ENCODE measurements around the gene MATN1. TPM values are rescaled to one million over a fixed set of nuclear protein-coding genes. Genes with fewer than 3 reads are reported as not detected.

MATN1 gene
- total and polyA plus RNA-seq, 2 of the 4 experiments (the other 2 are of a cell fraction), result 0.27 TPM; not detected in 1

DNA sequence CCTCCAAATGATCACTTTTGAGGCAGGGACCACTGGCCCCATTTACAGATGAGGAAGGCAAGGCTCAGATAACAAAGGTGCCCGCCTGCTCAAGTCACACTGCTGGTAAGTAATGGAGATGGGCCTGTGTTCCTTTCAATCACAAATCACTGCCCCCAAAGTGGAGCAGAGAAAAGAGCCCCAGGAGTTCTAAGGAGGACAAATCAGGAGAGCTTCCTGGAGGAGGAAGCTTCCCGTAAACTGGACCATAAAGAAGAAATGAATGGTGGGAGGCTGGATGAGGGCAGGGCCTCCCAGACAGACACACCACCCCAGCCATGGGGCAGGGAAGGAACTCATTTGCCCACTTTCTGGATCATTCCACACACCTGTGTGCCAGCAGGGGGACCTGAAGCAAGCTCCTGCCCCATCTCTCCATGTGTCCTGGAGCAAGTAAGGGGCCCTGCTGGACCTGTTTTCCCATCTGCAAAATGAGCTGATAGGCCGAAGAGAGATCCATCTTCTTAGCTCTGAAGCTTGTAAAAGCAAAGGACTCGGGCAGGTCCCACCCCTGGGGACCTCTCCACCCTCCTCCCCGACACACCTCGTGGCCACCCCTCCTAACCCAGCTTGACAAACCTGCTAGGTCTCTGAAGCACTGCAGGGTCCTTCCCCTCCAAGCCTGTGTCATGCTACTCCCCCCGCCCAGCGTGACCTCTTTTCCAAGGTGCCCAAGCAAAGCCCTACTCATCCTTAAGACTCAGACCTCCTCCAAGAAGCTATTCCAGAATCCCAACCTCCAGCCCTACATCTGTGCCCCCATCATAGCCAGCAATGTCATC lies 28.7 kb upstream of the MATN1 start:
- dilution Hi-C loops (cut with HindIII; ENCODE audit: low sequenced_read_pairs, unreplicated experiment) (no loop called here), in situ Hi-C loops (cut with MboI; ENCODE audit: low sequenced_read_pairs) (no loop called here), intact Hi-C loops (cut with micrococcal nuclease) (no loop called here)
- peaks cover 9% of the 10 kb centered on the region for H3K27me3 ChIP-seq (ENCODE audit: control insufficient read depth, insufficient read depth, low read length)
- no peak overlapping the region for H2BK5ac ChIP-seq (ENCODE audit: low read depth, low read length, poor library complexity, severe bottlenecking)
- H3K79me1 ChIP-seq (ENCODE audit: low read depth in 1 of 2, low read length in 2 of 2), result no peaks in the 10 kb centered on the region
- H4K20me1 ChIP-seq (ENCODE audit: insufficient read depth, low read length), result no peaks in the 10 kb centered on the region; the same call in 1 of the 2 replicates
- no peak overlapping the region for H4K8ac ChIP-seq (ENCODE audit: low read depth in 2 of 2, low read length in 2 of 2)
- BruUV-seq (replicated peaks), result no TSS peak
- no peak overlapping the region for H2AK9ac ChIP-seq (replicated peaks; ENCODE audit: low read depth, low read length, poor library complexity)
- H3K4me1 ChIP-seq (ENCODE audit: control insufficient read depth, insufficient read depth, low read length), result peaks cover 13% of the 10 kb centered on the region
- H3K14ac ChIP-seq (replicated peaks; ENCODE audit: low read depth, low read length), result no peak overlapping the region
- DNase-seq (no peak), ATAC-seq (ENCODE audit: low read depth) (no peak)
- H3K23ac ChIP-seq (ENCODE audit: low read depth, low read length), result no peak overlapping the region
- no peak overlapping the region for H3K4ac ChIP-seq (ENCODE audit: low read depth, low read length)
- H4K5ac ChIP-seq (ENCODE audit: low read depth, low read length), result no peak overlapping the region
- CTCF ChIA-PET, result interaction anchor here (1.2 kb wide), 1 partner anchor 33 kb away, joined by 4 read pairs; no protein-coding TSS in a partner anchor
- POLR2A ChIA-PET (ENCODE audit: unreplicated experiment), result no interaction called here
- no peak overlapping the region for H3K9ac ChIP-seq (ENCODE audit: low read depth, low read length)
- no peaks in the 10 kb centered on the region for H3K9me3 ChIP-seq (ENCODE audit: control insufficient read depth, insufficient read depth, low read length)
- 81% methylated on average over 4 of the region's 8 CpGs; no CpG with 5 or more reads in 1 of the 2 experiments for WGBS, 2 experiments (ENCODE audit: extremely low coverage in 2 of 2, insufficient read length in 1 of 2)
- H3K9me1 ChIP-seq (ENCODE audit: insufficient read depth, low read length), result peaks cover 12% of the 10 kb centered on the region
- peak overlapping the region; percentile 51 for H2AFZ ChIP-seq (replicated peaks; ENCODE audit: low read length, poor library complexity)
- no peak overlapping the region for H2BK120ac ChIP-seq (ENCODE audit: low read depth, low read length)
- H2AK5ac ChIP-seq (ENCODE audit: low read depth, low read length), result no peak overlapping the region
- H3K18ac ChIP-seq (ENCODE audit: low read depth, low read length), result no peak overlapping the region
- H3K4me3 ChIP-seq (ENCODE audit: insufficient read depth, low read depth, low read length), result no peak overlapping the region
- H2BK20ac ChIP-seq (ENCODE audit: low read depth, low read length), result no peak overlapping the region
- H3K36me3 ChIP-seq (ENCODE audit: control insufficient read depth, insufficient read depth, low read length), result no peaks in the 10 kb centered on the region
- no peak overlapping the region for H3K56ac ChIP-seq (ENCODE audit: extremely low read depth, insufficient read depth, low read length)
- no peak overlapping the region for H3K27ac ChIP-seq (ENCODE audit: insufficient read depth, low read length)
- H3K4me2 ChIP-seq (ENCODE audit: low read depth, low read length), result no peak overlapping the region
- H4K91ac ChIP-seq (ENCODE audit: insufficient read depth, low read depth, low read length), result no peak overlapping the region
- H2BK15ac ChIP-seq (ENCODE audit: low read depth, low read length), result no peak overlapping the region
- TF ChIP-seq, protein P1, sequence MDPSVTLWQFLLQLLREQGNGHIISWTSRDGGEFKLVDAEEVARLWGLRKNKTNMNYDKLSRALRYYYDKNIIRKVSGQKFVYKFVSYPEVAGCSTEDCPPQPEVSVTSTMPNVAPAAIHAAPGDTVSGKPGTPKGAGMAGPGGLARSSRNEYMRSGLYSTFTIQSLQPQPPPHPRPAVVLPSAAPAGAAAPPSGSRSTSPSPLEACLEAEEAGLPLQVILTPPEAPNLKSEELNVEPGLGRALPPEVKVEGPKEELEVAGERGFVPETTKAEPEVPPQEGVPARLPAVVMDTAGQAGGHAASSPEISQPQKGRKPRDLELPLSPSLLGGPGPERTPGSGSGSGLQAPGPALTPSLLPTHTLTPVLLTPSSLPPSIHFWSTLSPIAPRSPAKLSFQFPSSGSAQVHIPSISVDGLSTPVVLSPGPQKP (IDR thresholded peaks at IDR 0.05; ENCODE audit: borderline replicate concordance, low read depth, low read length), result no peak
- TF ChIP-seq CEBPB (IDR thresholded peaks at IDR 0.05; ENCODE audit: low read depth, low read length) (no peak), RCOR1 (IDR thresholded peaks at IDR 0.05; ENCODE audit: insufficient replicate concordance, low read length) (no peak), SMC3 (IDR thresholded peaks at IDR 0.05; ENCODE audit: low read depth, low read length) (no peak), FOS (IDR thresholded peaks at IDR 0.05; ENCODE audit: low read depth, low read length) (no peak), RAD21 (IDR thresholded peaks at IDR 0.05; ENCODE audit: low read length) (no peak), BHLHE40 (IDR thresholded peaks at IDR 0.05; ENCODE audit: low read depth, low read length) (no peak), MXI1 (IDR thresholded peaks at IDR 0.05; ENCODE audit: borderline replicate concordance, low read depth, low read length) (no peak), CHD1 (IDR thresholded peaks at IDR 0.05; ENCODE audit: low read depth, low read length) (no peak), MAFK (IDR thresholded peaks at IDR 0.05; ENCODE audit: low read depth, low read length) (no peak), MAZ (IDR thresholded peaks at IDR 0.05; ENCODE audit: borderline replicate concordance, low read depth, low read length) (no peak), NFE2L2 (IDR thresholded peaks at IDR 0.05; ENCODE audit: low read depth, low read length) (no peak), POLR2A (IDR thresholded peaks at IDR 0.05; ENCODE audit: low read depth, low read length) (no peak)
- TF ChIP-seq, protein P2, sequence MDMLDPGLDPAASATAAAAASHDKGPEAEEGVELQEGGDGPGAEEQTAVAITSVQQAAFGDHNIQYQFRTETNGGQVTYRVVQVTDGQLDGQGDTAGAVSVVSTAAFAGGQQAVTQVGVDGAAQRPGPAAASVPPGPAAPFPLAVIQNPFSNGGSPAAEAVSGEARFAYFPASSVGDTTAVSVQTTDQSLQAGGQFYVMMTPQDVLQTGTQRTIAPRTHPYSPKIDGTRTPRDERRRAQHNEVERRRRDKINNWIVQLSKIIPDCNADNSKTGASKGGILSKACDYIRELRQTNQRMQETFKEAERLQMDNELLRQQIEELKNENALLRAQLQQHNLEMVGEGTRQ (IDR thresholded peaks at IDR 0.05; ENCODE audit: low read depth, low read length), result no peak
- TF ChIP-seq, protein P3, sequence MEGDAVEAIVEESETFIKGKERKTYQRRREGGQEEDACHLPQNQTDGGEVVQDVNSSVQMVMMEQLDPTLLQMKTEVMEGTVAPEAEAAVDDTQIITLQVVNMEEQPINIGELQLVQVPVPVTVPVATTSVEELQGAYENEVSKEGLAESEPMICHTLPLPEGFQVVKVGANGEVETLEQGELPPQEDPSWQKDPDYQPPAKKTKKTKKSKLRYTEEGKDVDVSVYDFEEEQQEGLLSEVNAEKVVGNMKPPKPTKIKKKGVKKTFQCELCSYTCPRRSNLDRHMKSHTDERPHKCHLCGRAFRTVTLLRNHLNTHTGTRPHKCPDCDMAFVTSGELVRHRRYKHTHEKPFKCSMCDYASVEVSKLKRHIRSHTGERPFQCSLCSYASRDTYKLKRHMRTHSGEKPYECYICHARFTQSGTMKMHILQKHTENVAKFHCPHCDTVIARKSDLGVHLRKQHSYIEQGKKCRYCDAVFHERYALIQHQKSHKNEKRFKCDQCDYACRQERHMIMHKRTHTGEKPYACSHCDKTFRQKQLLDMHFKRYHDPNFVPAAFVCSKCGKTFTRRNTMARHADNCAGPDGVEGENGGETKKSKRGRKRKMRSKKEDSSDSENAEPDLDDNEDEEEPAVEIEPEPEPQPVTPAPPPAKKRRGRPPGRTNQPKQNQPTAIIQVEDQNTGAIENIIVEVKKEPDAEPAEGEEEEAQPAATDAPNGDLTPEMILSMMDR (conservative IDR thresholded peaks at IDR 0.05; ENCODE audit: low read depth, low read length), result no peak

Measured in IMR-90 (cell line).